ENCODE data around the gene MCC.

GRCh38 chr5:112976432-112977309 lies 511.6 kb downstream of the MCC start, which contains the start of gene DCP2:
- TF ChIP-seq PATZ1 (CRISPR knock-in tag; IDR thresholded peaks at IDR 0.05; ENCODE audit: borderline replicate concordance): no peak
- TF ChIP-seq SNAI2 (CRISPR knock-in tag; IDR thresholded peaks at IDR 0.05): no peak
- no peak for TF ChIP-seq GLIS3 (CRISPR knock-in tag; IDR thresholded peaks at IDR 0.05)
- no peak for TF ChIP-seq ZFP30 (CRISPR knock-in tag; IDR thresholded peaks at IDR 0.05)
- TF ChIP-seq ISL1 (CRISPR knock-in tag; IDR thresholded peaks at IDR 0.05): no peak
- TF ChIP-seq CREB5 (CRISPR knock-in tag; IDR thresholded peaks at IDR 0.05; ENCODE audit: low read depth): no peak
- TF ChIP-seq ZNF8 (CRISPR knock-in tag; IDR thresholded peaks at IDR 0.05): no peak
- no peak for TF ChIP-seq ARNTL (CRISPR knock-in tag; IDR thresholded peaks at IDR 0.05; ENCODE audit: borderline replicate concordance, low read depth)
- no peak for TF ChIP-seq BACH2 (CRISPR knock-in tag; IDR thresholded peaks at IDR 0.05; ENCODE audit: borderline replicate concordance)
- TF ChIP-seq POU6F1 (CRISPR knock-in tag; IDR thresholded peaks at IDR 0.05; ENCODE audit: borderline replicate concordance, low read depth): no peak
- TF ChIP-seq OSR1 (CRISPR knock-in tag; IDR thresholded peaks at IDR 0.05): no peak
- TF ChIP-seq ZNF565 (CRISPR knock-in tag; conservative IDR thresholded peaks at IDR 0.05; ENCODE audit: low read depth): no peak
- no peak for TF ChIP-seq RARB (CRISPR knock-in tag; IDR thresholded peaks at IDR 0.05)
